OCI-LY7 (cell line): ENCODE data around the gene MAGEA2B.

ENCODE experiments used
- EZH2phosphoT487 ChIP-seq: fragments of 200-600 bp; sonication (generic); IDR thresholded peaks from 2 replicates; pipeline ENCODE4 v1.6.1; 2018; ENCODE audit warnings: low read depth, borderline replicate concordance, mild to moderate bottlenecking, mixed run types, antibody characterized with exemption, low read length, moderate library complexity, mixed read lengths
- TF ChIP-seq, protein P1 (sequence below): fragments of 200-600 bp; sonication (generic); conservative IDR thresholded peaks from 2 replicates; pipeline ENCODE4 v1.5.1; 2014; ENCODE audit warnings: mild to moderate bottlenecking, antibody characterized with exemption, low read length, moderate library complexity, mixed read lengths

DNA sequence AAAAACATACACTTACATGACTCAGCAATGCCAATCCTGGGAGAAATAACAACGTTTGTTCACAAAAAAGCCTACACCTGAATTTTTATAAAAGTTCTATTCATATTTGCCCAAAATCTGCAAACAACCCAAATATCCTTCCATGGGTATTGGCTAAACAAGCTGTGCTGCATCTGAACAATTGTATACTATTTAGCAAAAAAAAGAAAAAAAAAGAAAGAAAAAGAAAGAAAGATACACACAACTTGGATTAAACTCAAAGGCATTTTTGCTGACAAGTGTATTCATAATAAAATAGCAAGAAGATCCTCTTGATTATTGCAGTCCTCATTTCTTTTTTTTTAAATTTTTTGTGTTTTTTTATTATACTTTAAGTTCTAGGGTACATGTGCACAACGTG, 40.3 kb upstream of the MAGEA2B start:
- TF ChIP-seq, protein P1, sequence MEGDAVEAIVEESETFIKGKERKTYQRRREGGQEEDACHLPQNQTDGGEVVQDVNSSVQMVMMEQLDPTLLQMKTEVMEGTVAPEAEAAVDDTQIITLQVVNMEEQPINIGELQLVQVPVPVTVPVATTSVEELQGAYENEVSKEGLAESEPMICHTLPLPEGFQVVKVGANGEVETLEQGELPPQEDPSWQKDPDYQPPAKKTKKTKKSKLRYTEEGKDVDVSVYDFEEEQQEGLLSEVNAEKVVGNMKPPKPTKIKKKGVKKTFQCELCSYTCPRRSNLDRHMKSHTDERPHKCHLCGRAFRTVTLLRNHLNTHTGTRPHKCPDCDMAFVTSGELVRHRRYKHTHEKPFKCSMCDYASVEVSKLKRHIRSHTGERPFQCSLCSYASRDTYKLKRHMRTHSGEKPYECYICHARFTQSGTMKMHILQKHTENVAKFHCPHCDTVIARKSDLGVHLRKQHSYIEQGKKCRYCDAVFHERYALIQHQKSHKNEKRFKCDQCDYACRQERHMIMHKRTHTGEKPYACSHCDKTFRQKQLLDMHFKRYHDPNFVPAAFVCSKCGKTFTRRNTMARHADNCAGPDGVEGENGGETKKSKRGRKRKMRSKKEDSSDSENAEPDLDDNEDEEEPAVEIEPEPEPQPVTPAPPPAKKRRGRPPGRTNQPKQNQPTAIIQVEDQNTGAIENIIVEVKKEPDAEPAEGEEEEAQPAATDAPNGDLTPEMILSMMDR = no peak
- no peak for TF ChIP-seq EZH2phosphoT487
